Glutamatergic neuron (in vitro differentiated cells): ENCODE data around the gene DOK3. TPM values are rescaled to one million over a fixed set of nuclear protein-coding genes. Genes with fewer than 3 reads are reported as not detected.

Experiments
- DNase-seq: peaks from one replicate; pipeline ENCODE4 v3.0.0; 2022
- H3K27ac Mint-ChIP-seq: one replicate; pipeline ENCODE4 v1.8.0; 2020; ENCODE audit warnings: mild to moderate bottlenecking, mixed read lengths, inconsistent platforms; ENCODE audit not compliant: unreplicated experiment
- H3K27me3 Mint-ChIP-seq: one replicate; pipeline ENCODE4 v1.8.0; 2020; ENCODE audit warnings: mild to moderate bottlenecking, moderate library complexity, mixed read lengths, inconsistent platforms; ENCODE audit not compliant: unreplicated experiment
- H3K36me3 Mint-ChIP-seq: one replicate; pipeline ENCODE4 v1.8.0; 2020; ENCODE audit warnings: mild to moderate bottlenecking, mixed read lengths, inconsistent platforms; ENCODE audit not compliant: unreplicated experiment
- H3K4me1 Mint-ChIP-seq: one replicate; pipeline ENCODE4 v1.8.0; 2020; ENCODE audit warnings: mild to moderate bottlenecking, low read depth, mixed read lengths, inconsistent platforms; ENCODE audit not compliant: unreplicated experiment
- H3K4me3 Mint-ChIP-seq: one replicate; pipeline ENCODE4 v1.8.0; 2020; ENCODE audit warnings: mild to moderate bottlenecking, mixed read lengths, inconsistent platforms; ENCODE audit not compliant: unreplicated experiment
- H3K9me3 Mint-ChIP-seq: one replicate; pipeline ENCODE4 v1.8.0; 2020; ENCODE audit warnings: mild to moderate bottlenecking, moderate library complexity, mixed read lengths, inconsistent platforms; ENCODE audit not compliant: unreplicated experiment
- CTCF ChIP-seq: fragments of 200-600 bp; sonication (generic); IDR thresholded peaks from one replicate; pipeline ENCODE4 v1.5.0; 2021; ENCODE audit not compliant: partially characterized antibody, unreplicated experiment
- total RNA-seq: library from RNA; stranded (reverse); fragmentation: NEBNext Ultra II Directional; extraction: Animal tissue kit (Norgen Biotek cat#: 25700); gene quantifications from one replicate; pipeline ENCODE4 v1.2.1, GENCODE V29; 2021; ENCODE audit not compliant: unreplicated experiment

The DOK3 gene
- total RNA-seq, 1 donor from 2014 or later: 29.2 TPM

GRCh38 chr5:177555228-177555627, 45.6 kb upstream of the DOK3 start:
- Mint-ChIP-seq H3K27ac (peak overlapping the region; percentile 79), H3K9me3 (peaks cover 9% of the 10 kb centered on the region), H3K36me3 (peaks cover 6% of the 10 kb centered on the region), H3K4me1 (peaks cover 39% of the 10 kb centered on the region), H3K4me3 (peak overlapping the region; percentile 75), H3K27me3 (peaks cover 19% of the 10 kb centered on the region)
- no peak for DNase-seq
- no peak for TF ChIP-seq CTCF

GRCh38 chr5:177554474-177555111, 45.0 kb upstream of the DOK3 start, which contains the start of gene FAM193B:
TSS of gene FAM193B (minus strand) at chr5:177554563. CDS start at chr5:177554458, 105 bp downstream.
- Mint-ChIP-seq H3K4me3 (peak within 1 kb of the TSS; percentile 97), H3K9me3 (peaks cover 9% of the 10 kb centered on the region), H3K36me3 (peaks cover 6% of the 10 kb centered on the region), H3K27me3 (peaks cover 17% of the 10 kb centered on the region), H3K27ac (peak within 1 kb of the TSS; percentile 89), H3K4me1 (peaks cover 42% of the 10 kb centered on the region)
- DNase-seq: peak; percentile 97
- no peak for TF ChIP-seq CTCF

GRCh38 chr5:177553671-177554429, 44.2 kb upstream of the DOK3 start:
- Mint-ChIP-seq H3K27ac (peak overlapping the region; percentile 89), H3K36me3 (peaks cover 6% of the 10 kb centered on the region), H3K4me1 (peaks cover 43% of the 10 kb centered on the region), H3K9me3 (peaks cover 9% of the 10 kb centered on the region), H3K27me3 (peaks cover 15% of the 10 kb centered on the region), H3K4me3 (peak overlapping the region; percentile 97)
- peak; percentile 53 for DNase-seq
- no peak for TF ChIP-seq CTCF

GRCh38 chr5:177552839-177553455, 43.3 kb upstream of the DOK3 start:
- DNase-seq: peak; percentile 53
- peak overlapping the region; percentile 97 for H3K4me3 Mint-ChIP-seq
- peaks cover 49% of the 10 kb centered on the region for H3K4me1 Mint-ChIP-seq
- peaks cover 11% of the 10 kb centered on the region for H3K9me3 Mint-ChIP-seq
- peak overlapping the region; percentile 89 for H3K27ac Mint-ChIP-seq
- TF ChIP-seq CTCF: no peak
- H3K27me3 Mint-ChIP-seq: peaks cover 11% of the 10 kb centered on the region
- peaks cover 2% of the 10 kb centered on the region for H3K36me3 Mint-ChIP-seq

- H3K36me3 Mint-ChIP-seq: no peaks in the 10 kb centered on the region
- peaks cover 17% of the 10 kb centered on the region for H3K27me3 Mint-ChIP-seq
- no peak for TF ChIP-seq CTCF
- peak overlapping the region; percentile 30 for H3K4me3 Mint-ChIP-seq
- H3K4me1 Mint-ChIP-seq: peaks cover 63% of the 10 kb centered on the region
- no peak for DNase-seq
- peaks cover 16% of the 10 kb centered on the region for H3K9me3 Mint-ChIP-seq
- peak overlapping the region; percentile 28 for H3K27ac Mint-ChIP-seq
Measured at GRCh38 chr5:177550122-177550521, 40.5 kb upstream of the DOK3 start.
